ENCODE data around the gene KIF27.
"Not testable (repeated sequence)": the region's sequence is repeated elsewhere in the genome, so short reads cannot be mapped to it uniquely, and the experiment has no call there.

KIF27 gene

GRCh38 chr9:83933790-83934189 is 12.6 kb upstream of the KIF27 start:
- DNase-seq (ENCODE audit: low spot score): no peak

GRCh38 chr9:83932851-83933250 is 11.6 kb upstream of the KIF27 start:
- no peak for DNase-seq (ENCODE audit: low spot score)

DNA sequence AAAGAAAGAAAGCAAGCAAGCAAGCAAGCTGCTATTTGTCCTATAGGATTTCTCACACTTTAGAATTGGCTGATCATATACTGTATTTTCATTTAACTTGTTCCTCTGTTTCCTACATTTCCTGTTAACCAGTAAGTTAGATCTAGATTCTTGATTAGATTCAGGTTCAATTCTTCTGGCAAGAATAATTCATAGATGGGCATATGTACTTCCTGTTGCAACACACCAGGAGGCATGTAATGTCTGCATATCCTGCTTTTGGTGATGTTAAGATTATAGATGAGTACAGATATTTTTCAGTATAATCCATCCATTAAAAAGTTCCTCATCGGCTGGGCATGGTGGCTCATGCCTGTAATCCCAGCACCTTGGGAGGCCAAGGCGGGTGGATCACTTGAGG is 10.8 kb upstream of the KIF27 start:
- DNase-seq (ENCODE audit: low spot score): no peak

DNA sequence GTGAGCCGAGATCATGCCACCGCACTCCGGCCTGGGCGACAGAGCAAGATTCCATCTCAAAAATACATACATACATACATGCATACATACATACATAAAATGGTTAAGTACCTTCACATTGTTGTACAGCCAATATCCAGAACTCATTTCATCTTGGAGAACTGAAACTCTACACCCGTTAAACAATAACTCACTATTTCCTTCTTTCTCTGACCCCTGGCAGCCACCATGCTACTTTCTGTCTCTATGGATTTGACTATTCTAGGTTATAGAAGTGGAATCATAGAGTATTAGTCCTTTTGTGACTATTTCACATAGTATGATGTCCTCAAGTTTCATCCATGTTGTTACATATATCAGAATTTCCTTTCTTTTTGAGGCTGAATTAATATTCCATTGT is 9.6 kb upstream of the KIF27 start:
- DNase-seq (ENCODE audit: low spot score): no peak

DNA sequence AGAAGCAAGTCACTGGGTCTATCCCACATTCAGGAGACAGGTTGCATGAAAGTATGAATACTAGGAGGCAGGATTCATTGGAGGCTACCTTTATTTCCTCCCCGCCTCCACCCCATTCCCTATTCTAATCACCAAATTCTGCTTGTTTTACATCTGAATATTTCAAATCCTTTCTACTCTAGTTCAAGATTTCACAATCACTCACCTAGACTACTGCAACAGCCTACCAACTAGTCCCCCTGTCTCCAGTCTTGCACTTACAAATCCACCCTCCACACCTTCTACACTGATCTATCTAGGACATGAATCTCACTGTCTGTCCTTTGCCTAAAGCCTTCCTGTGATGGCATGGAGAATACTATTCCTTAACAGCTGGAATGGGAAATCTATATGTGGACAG is 6.4 kb upstream of the KIF27 start:
- no peak for DNase-seq (ENCODE audit: low spot score)

GRCh38 chr9:83920469-83920926 is 734 bp downstream of the KIF27 start:
- peak; percentile 33 for DNase-seq (ENCODE audit: low spot score)

DNA sequence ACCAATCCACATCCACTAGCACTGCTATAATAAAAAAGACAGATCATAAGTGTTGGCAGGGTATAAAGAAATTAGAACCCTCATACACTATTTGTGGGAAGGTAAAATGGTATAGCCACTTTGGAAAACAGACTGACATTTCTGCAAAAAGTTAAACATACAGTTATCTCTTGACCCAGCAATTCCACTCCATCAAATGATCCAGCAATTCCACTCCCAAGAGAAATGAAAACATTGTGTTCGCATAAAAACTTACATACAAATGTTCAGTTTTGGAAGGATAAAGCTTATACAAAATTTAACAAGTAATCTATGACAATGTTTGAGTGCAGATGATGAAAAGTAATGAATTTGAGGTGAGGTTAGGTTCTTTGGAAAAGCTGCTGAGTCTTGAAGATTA is 2.1 kb downstream of the KIF27 start:
- no peak for DNase-seq (ENCODE audit: low spot score)

DNA sequence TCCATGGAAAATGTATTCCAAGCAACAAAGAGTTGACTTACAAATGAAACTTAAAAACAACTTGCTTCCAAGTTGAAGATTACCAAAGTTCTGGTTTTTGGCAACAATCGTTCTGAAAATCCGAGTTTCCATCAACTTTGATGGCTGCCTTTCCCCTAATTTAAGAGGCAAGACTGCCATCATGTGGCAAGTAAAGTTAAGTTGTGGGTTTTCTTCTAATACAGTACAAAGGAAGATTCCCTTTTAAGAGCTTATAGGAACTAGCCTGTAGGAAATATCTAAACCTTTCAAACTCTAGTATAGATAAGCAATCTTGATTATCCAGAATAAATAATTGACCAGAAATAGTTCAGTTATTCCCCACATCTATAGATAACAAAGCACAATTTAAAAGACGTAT is 9.0 kb downstream of the KIF27 start:
- not testable (repeated sequence) for DNase-seq (ENCODE audit: low spot score)

GRCh38 chr9:83906144-83906543 is 15.1 kb downstream of the KIF27 start:
- DNase-seq (ENCODE audit: low spot score): no peak

DNA sequence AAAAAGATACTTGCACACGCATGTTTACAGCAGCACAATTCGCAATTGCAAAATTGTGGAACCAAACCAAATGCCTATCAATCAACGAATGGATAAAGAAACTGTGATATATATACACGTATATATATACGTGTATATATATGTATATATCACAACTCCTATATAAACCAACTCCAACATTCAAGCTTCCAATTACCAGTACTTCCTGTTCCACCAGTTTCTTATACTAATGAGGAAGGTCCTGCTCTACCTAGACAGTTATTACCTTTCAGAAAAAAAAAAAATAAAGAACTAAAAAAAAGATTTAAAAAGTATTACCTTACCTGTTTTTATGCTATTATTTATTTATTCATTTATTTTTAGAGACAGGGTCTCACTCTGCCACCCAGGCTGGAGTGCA is 20.6 kb downstream of the KIF27 start:
- DNase-seq (ENCODE audit: low spot score): not testable (repeated sequence)

DNA sequence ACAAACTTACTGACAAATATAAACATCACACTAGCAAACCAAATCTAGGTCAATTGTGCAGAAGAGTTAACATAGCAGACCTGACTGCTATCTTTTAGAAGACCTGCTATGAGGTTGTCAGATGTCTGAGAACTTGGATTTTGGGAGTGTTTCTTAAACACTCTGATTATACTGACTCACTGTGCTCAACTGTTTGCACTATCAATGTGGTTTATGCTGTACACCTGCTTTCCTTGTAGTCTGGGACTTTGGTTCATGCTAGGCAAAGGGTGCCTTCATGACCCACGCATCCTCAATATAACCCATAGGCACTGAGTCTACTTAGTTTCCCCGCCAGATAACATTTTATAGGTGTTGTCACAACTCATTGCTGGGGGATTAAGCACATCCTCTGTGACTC is 26.9 kb downstream of the KIF27 start:
- DNase-seq (ENCODE audit: low spot score): not testable (repeated sequence)

- not testable (repeated sequence) for DNase-seq (ENCODE audit: low spot score)
These were observed 34.7 kb downstream of the KIF27 start for GRCh38 chr9:83886498-83886897.

DNA sequence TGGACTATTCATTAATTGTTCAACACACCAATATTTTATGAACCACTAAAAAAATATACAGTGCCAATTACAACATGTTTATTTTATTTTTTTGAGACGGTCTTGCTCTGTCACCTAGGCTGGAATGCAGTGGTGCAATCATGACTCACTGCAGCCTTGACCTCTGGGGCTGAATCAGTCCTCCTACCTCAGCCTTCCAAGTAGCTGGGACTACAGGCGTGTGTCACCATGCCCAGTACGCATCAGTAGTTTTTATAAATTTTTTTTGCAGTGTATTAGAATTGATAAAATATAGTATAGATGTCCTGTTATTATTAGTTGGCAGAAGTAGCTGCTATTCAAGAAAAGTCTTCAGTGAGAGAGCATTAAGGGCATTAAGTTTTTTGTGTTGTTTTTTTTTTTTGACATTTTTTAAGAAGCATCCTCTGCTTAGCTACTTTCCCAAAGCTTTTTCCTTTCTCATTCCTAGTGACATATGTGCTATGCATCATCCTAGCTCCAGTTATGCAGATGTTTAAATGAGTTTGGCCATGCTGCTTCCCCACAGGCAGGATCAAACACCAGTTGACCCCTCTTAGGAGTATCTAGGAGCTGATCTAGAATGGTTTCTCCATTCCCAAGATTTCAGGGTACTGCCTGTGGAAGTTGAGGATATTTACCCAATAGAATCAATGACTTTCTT is 35.5 kb downstream of the KIF27 start:
- DNase-seq (ENCODE audit: low spot score): not testable (repeated sequence)

DNA sequence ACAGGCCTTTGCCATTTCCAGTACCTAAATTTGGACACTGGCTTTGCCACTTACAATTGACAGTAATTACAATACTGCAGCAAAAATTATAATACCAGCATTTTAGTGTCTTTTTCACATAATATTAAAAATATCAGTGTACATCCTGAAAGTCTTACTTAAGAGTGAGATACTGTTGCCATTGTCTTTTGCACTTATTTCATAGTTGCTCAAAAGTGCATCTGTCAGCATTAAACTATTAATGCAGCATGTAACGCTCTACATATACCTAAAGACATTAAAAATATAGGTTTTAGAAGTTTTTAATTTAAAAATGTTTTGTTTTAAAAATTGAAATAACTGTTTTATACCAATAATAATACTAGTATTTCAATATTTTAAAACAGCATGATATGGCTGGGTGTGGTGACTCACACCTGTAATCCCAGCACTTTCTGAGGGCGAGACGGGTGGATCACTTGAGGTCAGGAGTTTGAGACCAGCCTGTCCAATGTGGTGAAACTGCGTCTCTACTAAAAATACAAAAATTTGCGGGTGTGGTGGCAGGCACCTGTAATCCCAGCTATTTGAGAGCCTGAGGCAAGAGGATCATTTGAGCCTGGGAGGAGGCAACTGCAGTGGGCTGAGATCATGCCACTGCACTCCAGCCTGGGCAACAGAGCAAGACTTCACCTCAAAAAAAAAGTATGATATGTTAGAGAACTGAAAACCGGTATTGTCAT is 39.4 kb downstream of the KIF27 start:
- not testable (repeated sequence) for DNase-seq (ENCODE audit: low spot score)

DNA sequence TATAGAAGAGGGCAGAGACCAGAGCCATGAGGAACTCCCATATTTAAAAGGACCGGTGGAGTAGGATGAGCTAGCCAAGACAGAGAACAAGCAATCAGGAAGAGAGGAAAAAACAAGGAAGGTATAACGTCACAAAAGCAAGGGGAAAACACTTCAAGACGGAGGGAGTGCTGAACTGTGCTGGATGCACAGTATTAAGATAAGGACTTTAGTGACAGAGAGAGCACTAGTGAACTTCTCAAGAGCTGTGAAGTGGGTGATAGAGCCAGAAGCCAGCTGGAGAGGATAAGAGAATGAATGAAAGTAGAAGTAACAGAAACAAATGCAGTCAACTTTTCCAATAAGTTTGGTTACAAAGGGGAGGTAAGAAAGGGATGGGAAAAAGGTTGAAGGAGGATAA is 45.7 kb downstream of the KIF27 start:
- DNase-seq (ENCODE audit: low spot score): not testable (repeated sequence)

DNA sequence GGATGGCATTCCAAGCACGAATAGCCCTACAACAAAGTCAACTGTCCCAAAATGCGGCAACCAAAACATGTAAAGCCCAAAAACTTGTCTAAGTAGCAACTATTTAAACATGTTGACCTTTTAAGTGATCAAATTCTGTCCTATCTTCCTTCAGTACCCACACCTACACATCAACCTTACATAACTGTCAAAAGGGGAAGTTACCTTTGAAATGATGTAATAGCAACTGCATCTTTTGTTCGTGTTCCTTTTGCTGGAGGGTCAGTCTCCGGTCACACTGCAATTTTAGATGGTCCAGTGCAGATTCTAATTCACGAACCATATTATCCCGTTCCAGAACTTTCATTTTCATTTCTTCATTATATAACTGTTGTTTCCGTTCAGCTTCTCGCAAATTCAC is 71.3 kb downstream of the KIF27 start:
- DNase-seq (ENCODE audit: low spot score): not testable (repeated sequence)

GRCh38 chr9:83837070-83837643 is 84.1 kb downstream of the KIF27 start:
- DNase-seq (ENCODE audit: low spot score): not testable (repeated sequence)

DNA sequence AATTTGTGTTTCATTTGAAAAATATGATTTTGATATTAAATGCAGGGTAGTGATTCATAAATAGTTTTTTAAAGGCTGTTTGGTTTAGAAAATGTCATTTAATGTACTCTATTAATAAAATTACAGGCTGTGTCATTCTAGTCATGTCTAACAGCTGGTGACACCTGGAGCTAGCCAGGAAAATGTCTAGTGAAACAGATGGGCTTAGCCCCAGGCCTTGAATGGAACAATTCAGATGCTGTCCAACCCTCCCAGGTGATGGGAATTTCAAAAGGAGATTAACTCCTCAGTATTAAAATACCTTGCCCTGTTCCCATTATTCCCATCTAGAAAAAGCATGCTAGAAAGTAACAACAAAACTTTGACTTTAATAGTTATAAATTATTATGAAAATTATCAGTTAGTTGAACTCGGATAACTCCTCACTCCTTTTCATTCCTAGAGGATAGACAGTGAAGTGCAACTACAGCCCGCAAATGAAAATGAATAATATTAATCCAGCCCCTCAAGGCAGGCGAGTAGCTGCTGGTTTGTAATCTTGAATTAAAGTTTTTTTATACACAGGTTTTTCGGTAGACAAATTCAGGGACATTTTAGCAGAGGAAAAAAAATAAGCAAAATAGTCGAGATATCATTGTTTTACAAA is 90.7 kb downstream of the KIF27 start:
- DNase-seq (ENCODE audit: low spot score): not testable (repeated sequence)

- not testable (repeated sequence) for DNase-seq (ENCODE audit: low spot score)
These were observed 96.1 kb downstream of the KIF27 start for GRCh38 chr9:83824986-83825623.

GRCh38 chr9:83817356-83818278 is 103.6 kb downstream of the KIF27 start, which contains the start of gene GKAP1:
GKAP1 (minus strand) TSS chr9:83817769; CDS start chr9:83806517, 11,252 bp downstream.
- peak; percentile 47 for DNase-seq (ENCODE audit: low spot score)

GRCh38 chr9:83817011-83817355 is 104.2 kb downstream of the KIF27 start:
- not testable (repeated sequence) for DNase-seq (ENCODE audit: low spot score)

Measured in HuH-7.5 (cell line).